ENCODE data around the gene CXorf51B. TPM values are rescaled to one million over a fixed set of nuclear protein-coding genes. Genes with fewer than 3 reads are reported as not detected.
"Not testable (repeated sequence)": the region's sequence is repeated elsewhere in the genome, so short reads cannot be mapped to it uniquely, and the experiment has no call there.

Gene CXorf51B
- total RNA-seq = not detected

- ATAC-seq (replicated peaks in 6 of 8); H3K27ac ChIP-seq; H3K4me3 ChIP-seq; H3K4me1 ChIP-seq (replicated peaks in 1 of 2); in situ Hi-C loops (cut with MboI; ENCODE audit: low pct_unique_long_range_greater_than_20kb in 2 of 9, low sequenced_read_pairs in 9 of 9, unreplicated experiment in 9 of 9): not testable (repeated sequence)
- WGBS, 10 experiments = no CpG with 5 or more reads among the region's 3 CpGs
These were observed at the start of gene CXorf51B for GRCh38 chrX:146809471-146809870. CXorf51B (plus strand) TSS chrX:146809771; CDS start chrX:146809792, 21 bp downstream.

GRCh38 chrX:146814644-146815043 lies 5.1 kb downstream of the CXorf51B start, which contains the start of gene CXorf51A:
CXorf51A (minus strand) TSS chrX:146814744; CDS start chrX:146814723, 21 bp downstream.
- ATAC-seq (replicated peaks in 6 of 8); in situ Hi-C loops (cut with MboI; ENCODE audit: low pct_unique_long_range_greater_than_20kb in 2 of 9, low sequenced_read_pairs in 9 of 9, unreplicated experiment in 9 of 9); H3K4me3 ChIP-seq; H3K27ac ChIP-seq; H3K4me1 ChIP-seq (replicated peaks in 1 of 2): not testable (repeated sequence)
- no CpG with 5 or more reads among the region's 3 CpGs for WGBS, 10 experiments

GRCh38 chrX:146831994-146832393 lies 22.4 kb downstream of the CXorf51B start:
- no peak overlapping the region for H3K4me3 ChIP-seq
- no peak for ATAC-seq (replicated peaks in 6 of 8)
- WGBS, 10 experiments = 0 to 100% (median 45%) methylated on average over 1 to 4 of the region's 4 CpGs; no CpG with 5 or more reads in 5 of the 10 experiments
- H3K27ac ChIP-seq = no peak overlapping the region
- in situ Hi-C loops (cut with MboI; ENCODE audit: low pct_unique_long_range_greater_than_20kb in 2 of 9, low sequenced_read_pairs in 9 of 9, unreplicated experiment in 9 of 9) = no loop called here
- H3K4me1 ChIP-seq (replicated peaks in 1 of 2) = no peaks in the 10 kb centered on the region

- in situ Hi-C loops (cut with MboI; ENCODE audit: low pct_unique_long_range_greater_than_20kb in 2 of 9, low sequenced_read_pairs in 9 of 9, unreplicated experiment in 9 of 9) = no loop called here
- peak in 3 of 8 experiments; percentile 49 to 76 (median 59) for ATAC-seq (replicated peaks in 6 of 8)
- H3K4me1 ChIP-seq (replicated peaks in 1 of 2) = no peaks in the 10 kb centered on the region
- no peak overlapping the region for H3K27ac ChIP-seq
- 0 to 40% (median 0%) methylated on average over 1 to 2 of the region's 2 CpGs; no CpG with 5 or more reads in 5 of the 10 experiments for WGBS, 10 experiments
- no peak overlapping the region for H3K4me3 ChIP-seq
These were observed 44.7 kb downstream of the CXorf51B start for GRCh38 chrX:146854281-146854680.

Other genes starting within 250 kb of the CXorf51B start
- gene CXorf51A, start 5.0 kb downstream of the CXorf51B start, total RNA-seq = not detected